Nucleus accumbens (tissue), 56 donors: ENCODE results near the gene HM13.
"Not testable (repeated sequence)": the region's sequence is repeated elsewhere in the genome, so short reads cannot be mapped to it uniquely, and the experiment has no call there.

Source experiments
- DNase-seq, 56 donors: peaks; one replicate each; lab custom pipeline; 2025; lab: John Stamatoyannopoulos, UW

The HM13 gene

GRCh38 chr20:31542201-31542842 lies 28.1 kb downstream of the HM13 start:
- DNase-seq = no peak

- no peak for DNase-seq
These were observed 28.7 kb downstream of the HM13 start for GRCh38 chr20:31542963-31543362.

- DNase-seq = peak in 1 of 56 donors; percentile 10
These were observed 29.8 kb downstream of the HM13 start for GRCh38 chr20:31543966-31544598.

GRCh38 chr20:31544600-31544999 lies 30.4 kb downstream of the HM13 start:
- no peak for DNase-seq

- DNase-seq = not testable (repeated sequence)
These were observed 31.4 kb downstream of the HM13 start for GRCh38 chr20:31545621-31546040.

- peak in 54 of 56 donors; percentile 16 to 88 (median 70) for DNase-seq
These were observed 32.9 kb downstream of the HM13 start for GRCh38 chr20:31547017-31547675.

- DNase-seq = no peak
These were observed 33.6 kb downstream of the HM13 start for GRCh38 chr20:31547720-31548298.

- DNase-seq = no peak
These were observed 34.7 kb downstream of the HM13 start for GRCh38 chr20:31548820-31549512.

GRCh38 chr20:31549513-31549880 lies 35.3 kb downstream of the HM13 start:
- DNase-seq = no peak

- no peak for DNase-seq
These were observed 35.9 kb downstream of the HM13 start for GRCh38 chr20:31550099-31550498.

- no peak for DNase-seq
These were observed 37.2 kb downstream of the HM13 start for GRCh38 chr20:31551163-31552081.

GRCh38 chr20:31555203-31555775 lies 41.0 kb downstream of the HM13 start:
- no peak for DNase-seq

GRCh38 chr20:31559704-31560093 lies 45.5 kb downstream of the HM13 start:
- no peak for DNase-seq

GRCh38 chr20:31560094-31560745 lies 46.0 kb downstream of the HM13 start:
- DNase-seq = peak in 30 of 56 donors; percentile 4 to 71 (median 22)

- peak in 8 of 56 donors; percentile 1 to 17 (median 8) for DNase-seq
These were observed 46.7 kb downstream of the HM13 start for GRCh38 chr20:31560746-31561598.

GRCh38 chr20:31562241-31562640 lies 48.0 kb downstream of the HM13 start:
- no peak for DNase-seq

GRCh38 chr20:31564284-31564683 lies 50.0 kb downstream of the HM13 start:
- no peak for DNase-seq
